Heart left ventricle (tissue), 13 donors: ENCODE data around the gene PPP1R14B.

Source experiments
- CTCF ChIP-seq, 12 donors: fragments of 200-600 bp; sonication (generic) in 4 of 12; IDR thresholded peaks; one replicate each; pipeline versions ENCODE4 v1.5.0 to v1.8.0; 2018 to 2022; ENCODE audit warnings: antibody characterized with exemption in 12 of 12, mild to moderate bottlenecking in 5 of 12
- POLR2A ChIP-seq, 2 donors: fragments of 450-650 bp; IDR thresholded peaks; one replicate each; pipeline ENCODE4 v1.6.1; 2017; ENCODE audit warnings: antibody characterized with exemption in 2 of 2, mild to moderate bottlenecking in 2 of 2, moderate library complexity in 2 of 2
- donor health status: ischemic (EF 13 %, LVEDD 7.1; RV severe dilation, severe dysfunction).
- donor health status: DM: no; HTN: yes; CAD: no.
- donor health status: DM: no; HTN: no; CAD: no.
- donor health status: ischemic (EF 25% LVEDD 6.9; RV normal size, moderate dysfunction).
- donor health status: ischemic (EF 25% LVEDD 5.7; RV mildly dilated, moderate dysfunction).
- donor health status: ischemic (EF 35%, LVEDD 5.7; RV mildly dilated, moderate dysfunction).
- donor health status: nonischemic (EF 11% LVEDD 7.7; RV severe dilation, severe dysfunction).
- donor health status: DM: yes; HTN: yes; CAD: no.
- donor health status: PGD.
- donor health status: ischemic (EF 29% LVEDD 5.4; RV normal size, mild dysfunction).
- donor health status: nonischemic (EF 23%, LVEDD 6.1; RV moderate dilation, normal function).

- TF ChIP-seq CTCF (IDR thresholded peaks at IDR 0.05) (peak in 1 of 12 donors; percentile 12), POLR2A (IDR thresholded peaks at IDR 0.05) (no peak)
Measured at GRCh38 chr11:64268893-64269539, 22.3 kb upstream of the PPP1R14B start.
